Neural progenitor cell (in vitro differentiated cells): Measurements from ENCODE around the gene GDPD4. TPM values are rescaled to one million over a fixed set of nuclear protein-coding genes. Genes with fewer than 3 reads are reported as not detected.

Source experiments
- DNase-seq: peaks from one replicate; pipeline ENCODE4 v3.0.0-alpha.2; 2016; ENCODE audit warnings: low spot score
- H2AFZ ChIP-seq: fragments of 200-600 bp; sonication (generic); replicated peaks from 2 replicates; pipeline ENCODE4 v1.6.1; 2016; ENCODE audit warnings: antibody characterized with exemption
- H3F3A ChIP-seq: fragments of 200-600 bp; sonication (generic); 2 replicates; pipeline ENCODE4 v1.6.1; 2016; ENCODE audit warnings: antibody characterized with exemption, low read depth
- H3K27ac ChIP-seq: fragments of 200-600 bp; sonication (generic); 2 replicates; pipeline ENCODE4 v1.5.1; 2016; ENCODE audit warnings: mild to moderate bottlenecking
- H3K27me3 ChIP-seq: fragments of 200-600 bp; sonication (generic); 2 replicates; pipeline ENCODE4 v1.6.1; 2016; ENCODE audit warnings: mild to moderate bottlenecking, moderate library complexity
- H3K36me3 ChIP-seq: fragments of 200-600 bp; sonication (generic); 2 replicates; pipeline ENCODE4 v1.5.1; 2016
- H3K4me1 ChIP-seq: fragments of 200-600 bp; sonication (generic); 2 replicates; pipeline ENCODE4 v1.6.1; 2016; ENCODE audit warnings: mixed run types
- H3K4me2 ChIP-seq: fragments of 200-600 bp; sonication (generic); 2 replicates; pipeline ENCODE4 v1.6.1; 2016
- H3K4me3 ChIP-seq: fragments of 200-600 bp; sonication (generic); 2 replicates; pipeline ENCODE4 v1.5.1; 2016
- H3K79me2 ChIP-seq: fragments of 200-600 bp; sonication (generic); 2 replicates; pipeline ENCODE4 v1.6.1; 2016; ENCODE audit warnings: low read depth
- H3K9ac ChIP-seq: fragments of 200-600 bp; sonication (generic); 2 replicates; pipeline ENCODE4 v1.6.1; 2016
- H3K9me3 ChIP-seq: fragments of 200-600 bp; sonication (generic); 2 replicates; pipeline ENCODE4 v1.5.1; 2016; ENCODE audit warnings: low read depth
- H4K20me1 ChIP-seq: fragments of 200-600 bp; sonication (generic); 2 replicates; pipeline ENCODE4 v1.6.1; 2016; ENCODE audit warnings: low read depth
- H3K27ac Mint-ChIP-seq: 3 replicates; pipeline ENCODE4 v1.8.0; 2021; ENCODE audit warnings: mixed read lengths
- H3K27me3 Mint-ChIP-seq: 2 replicates; pipeline ENCODE4 v1.8.0; 2022; ENCODE audit warnings: low read depth, mild to moderate bottlenecking, inconsistent platforms, moderate library complexity, mixed read lengths; ENCODE audit not compliant: insufficient read depth
- H3K36me3 Mint-ChIP-seq: 3 replicates; pipeline ENCODE4 v1.8.0; 2021; ENCODE audit warnings: mixed read lengths
- H3K4me1 Mint-ChIP-seq: 3 replicates; pipeline ENCODE4 v1.8.0; 2021; ENCODE audit warnings: mixed read lengths
- H3K4me3 Mint-ChIP-seq: 3 replicates; pipeline ENCODE4 v1.8.0; 2021; ENCODE audit warnings: mild to moderate bottlenecking, moderate library complexity, mixed read lengths
- H3K9me3 Mint-ChIP-seq: 3 replicates; pipeline ENCODE4 v1.8.0; 2020; ENCODE audit warnings: mixed read lengths
- CTCF ChIP-seq: fragments of 200-600 bp; sonication (generic); IDR thresholded peaks from 2 replicates; pipeline ENCODE4 v1.5.1; 2017; ENCODE audit warnings: antibody characterized with exemption, mild to moderate bottlenecking
- EZH2 ChIP-seq: fragments of 200-600 bp; sonication (generic); IDR thresholded peaks from 2 replicates; pipeline ENCODE4 v1.6.1; 2017; ENCODE audit warnings: antibody characterized with exemption, mild to moderate bottlenecking, moderate library complexity
- EZH2phosphoT487 ChIP-seq: fragments of 200-600 bp; sonication (generic); IDR thresholded peaks from 2 replicates; pipeline ENCODE4 v1.6.1; 2017; ENCODE audit warnings: antibody characterized with exemption
- total RNA-seq: library from RNA; depleted of rRNA; stranded (reverse); fragments of >200 nt; gene quantifications from 2 replicates; pipeline ENCODE4 v1.2.3, GENCODE V29; 2015; ENCODE audit warnings: low replicate concordance

Gene GDPD4
- total RNA-seq, 1 donor from 2014 or later, result not detected

GRCh38 chr11:77181799-77182541, 119.5 kb downstream of the GDPD4 start:
- Mint-ChIP-seq H3K4me3 (no peak overlapping the region), H3K27me3 (peaks cover 3% of the 10 kb centered on the region), H3K9me3 (no peaks in the 10 kb centered on the region), H3K27ac (no peak overlapping the region), H3K4me1 (no peaks in the 10 kb centered on the region), H3K36me3 (no peaks in the 10 kb centered on the region)
- no peak overlapping the region for H3K27ac ChIP-seq
- H2AFZ ChIP-seq, result no peak overlapping the region
- no peaks in the 10 kb centered on the region for H3K4me1 ChIP-seq
- H3K27me3 ChIP-seq, result no peaks in the 10 kb centered on the region
- H3F3A ChIP-seq, result no peaks in the 10 kb centered on the region
- no peaks in the 10 kb centered on the region for H3K79me2 ChIP-seq
- TF ChIP-seq EZH2 (no peak), CTCF (no peak), EZH2phosphoT487 (no peak)
- no peaks in the 10 kb centered on the region for H3K36me3 ChIP-seq
- H3K4me3 ChIP-seq, result no peak overlapping the region
- no peaks in the 10 kb centered on the region for H3K9me3 ChIP-seq
- H4K20me1 ChIP-seq, result no peaks in the 10 kb centered on the region
- no peak overlapping the region for H3K4me2 ChIP-seq
- no peak overlapping the region for H3K9ac ChIP-seq
- DNase-seq, result no peak

- Mint-ChIP-seq H3K4me1 (peaks cover 6% of the 10 kb centered on the region), H3K27ac (no peak overlapping the region), H3K36me3 (no peaks in the 10 kb centered on the region), H3K27me3 (peaks cover 6% of the 10 kb centered on the region), H3K4me3 (no peak overlapping the region), H3K9me3 (no peaks in the 10 kb centered on the region)
- H3K79me2 ChIP-seq, result no peaks in the 10 kb centered on the region
- TF ChIP-seq EZH2 (no peak), EZH2phosphoT487 (no peak), CTCF (no peak)
- H2AFZ ChIP-seq, result no peak overlapping the region
- no peak for DNase-seq
- no peak overlapping the region for H3K4me2 ChIP-seq
- peaks cover 6% of the 10 kb centered on the region for H3F3A ChIP-seq
- H3K9ac ChIP-seq, result no peak overlapping the region
- no peaks in the 10 kb centered on the region for H4K20me1 ChIP-seq
- no peaks in the 10 kb centered on the region for H3K9me3 ChIP-seq
- peaks cover 2% of the 10 kb centered on the region for H3K4me1 ChIP-seq
- no peaks in the 10 kb centered on the region for H3K27me3 ChIP-seq
- H3K36me3 ChIP-seq, result no peaks in the 10 kb centered on the region
- H3K27ac ChIP-seq, result no peak overlapping the region
- H3K4me3 ChIP-seq, result no peak overlapping the region
These were observed 120.3 kb downstream of the GDPD4 start for GRCh38 chr11:77181226-77181625.

- Histone ChIP-seq H2AFZ (no peak overlapping the region), H3K36me3 (no peaks in the 10 kb centered on the region), H3K4me3 (no peak overlapping the region), H3K4me2 (no peak overlapping the region), H3K27me3 (no peaks in the 10 kb centered on the region), H4K20me1 (no peaks in the 10 kb centered on the region), H3K9ac (no peak overlapping the region), H3K27ac (no peak overlapping the region), H3K9me3 (no peaks in the 10 kb centered on the region), H3K4me1 (peaks cover 11% of the 10 kb centered on the region), H3K79me2 (no peaks in the 10 kb centered on the region), H3F3A (peaks cover 12% of the 10 kb centered on the region)
- H3K36me3 Mint-ChIP-seq, result no peaks in the 10 kb centered on the region
- H3K4me3 Mint-ChIP-seq, result no peak overlapping the region
- no peak for DNase-seq
- H3K27ac Mint-ChIP-seq, result no peak overlapping the region
- H3K27me3 Mint-ChIP-seq, result peaks cover 7% of the 10 kb centered on the region
- TF ChIP-seq EZH2phosphoT487 (no peak), EZH2 (no peak), CTCF (no peak)
- no peaks in the 10 kb centered on the region for H3K9me3 Mint-ChIP-seq
- peaks cover 15% of the 10 kb centered on the region for H3K4me1 Mint-ChIP-seq
These were observed 121.1 kb downstream of the GDPD4 start for GRCh38 chr11:77180346-77180745.
